Upper lobe of left lung (tissue), 4 donors: ENCODE results near the gene FCRL4.

ENCODE experiments used
- CTCF ChIP-seq, 6 experiments: fragments of 450-650 bp in 4 of 6; fragments of 200-600 bp in 2 of 6; sonication (generic) in 2 of 6; IDR thresholded peaks; one replicate each; pipeline ENCODE4 v1.5.1; 2016 to 2019; ENCODE audit warnings: antibody characterized with exemption in 6 of 6
- EP300 ChIP-seq, 4 donors: sonication (generic); formaldehyde crosslinking; IDR thresholded peaks; one replicate each; pipeline ENCODE4 v1.5.1; 2017; ENCODE audit warnings: antibody characterized with exemption in 4 of 4, control low read depth in 2 of 4
- POLR2A ChIP-seq, 4 donors: fragments of 450-650 bp; IDR thresholded peaks; one replicate each; pipeline ENCODE4 v1.5.1; 2016 to 2017; ENCODE audit warnings: antibody characterized with exemption in 4 of 4, mild to moderate bottlenecking in 2 of 4
- POLR2AphosphoS5 ChIP-seq, 2 donors: sonication (generic); formaldehyde crosslinking; IDR thresholded peaks; one replicate each; pipeline ENCODE4 v1.5.1; 2017; ENCODE audit warnings: antibody characterized with exemption in 2 of 2

GRCh38 chr1:157624471-157624870 is 26.6 kb upstream of the FCRL4 start:
- TF ChIP-seq CTCF (IDR thresholded peaks at IDR 0.05) (no peak), EP300 (IDR thresholded peaks at IDR 0.05) (no peak), POLR2AphosphoS5 (IDR thresholded peaks at IDR 0.05) (no peak), POLR2A (IDR thresholded peaks at IDR 0.05) (no peak)
